ENCODE results near the gene BECN2. TPM values are rescaled to one million over a fixed set of nuclear protein-coding genes. Genes with fewer than 3 reads are reported as not detected.

Gene BECN2
- total and polyA plus RNA-seq, 2 donors (not counting 3 experiments of a cell fraction or from before 2014, with no cell fraction given) = not detected

GRCh38 chr1:241916196-241916595 is 41.4 kb upstream of the BECN2 start:
- Histone ChIP-seq H2AFZ (ENCODE audit: low read depth, low read length) (no peak overlapping the region), H4K20me1 (replicated peaks; ENCODE audit: control insufficient read depth, extremely low read depth, insufficient read depth, low read length) (no peaks in the 10 kb centered on the region), H3K27ac (ENCODE audit: insufficient read depth, low read depth, low read length) (no peak overlapping the region), H3K4me3 (replicated peaks in 1 of 3; ENCODE audit: insufficient read depth in 1 of 3, low read depth in 1 of 3, low read length in 3 of 3) (no peak overlapping the region), H3K9me1 (replicated peaks; ENCODE audit: control insufficient read depth, extremely low read depth, insufficient read depth, low read length) (no peaks in the 10 kb centered on the region), H3K9me3 (replicated peaks; ENCODE audit: control insufficient read depth, insufficient read depth, low read length) (no peaks in the 10 kb centered on the region), H3K27me3 (ENCODE audit: control insufficient read depth in 2 of 2, insufficient read depth in 2 of 2, low read length in 2 of 2) (no peaks in the 10 kb centered on the region), H3K79me2 (ENCODE audit: control insufficient read depth, insufficient read depth, low read length) (no peaks in the 10 kb centered on the region), H3K36me3 (ENCODE audit: control insufficient read depth in 2 of 2, extremely low read depth in 1 of 2, insufficient read depth in 2 of 2, low read length in 2 of 2) (no peaks in the 10 kb centered on the region), H3K9ac (replicated peaks; ENCODE audit: extremely low read depth, insufficient read depth, low read length) (no peak overlapping the region), H3K4me1 (ENCODE audit: control insufficient read depth, extremely low read depth, insufficient read depth, low read length) (no peaks in the 10 kb centered on the region), H3K4me2 (ENCODE audit: insufficient read depth, low read length) (no peak overlapping the region)
- intact Hi-C loops (cut with micrococcal nuclease) (no loop called here), dilution Hi-C loops (cut with MboI; ENCODE audit: extremely low pct_ligation_motif_present, low sequenced_read_pairs) (no loop called here)
- BruUV-seq (replicated peaks) = no TSS peak
- no peak for FAIRE-seq
- DNase-seq (ENCODE audit: low read depth, low spot score) = no peak
- CTCF ChIA-PET = no interaction called here
- POLR2A ChIA-PET = no interaction called here
- TF ChIP-seq JUN (IDR thresholded peaks at IDR 0.05; ENCODE audit: borderline replicate concordance, insufficient read depth, insufficient read length, low read depth) = no peak

GRCh38 chr1:241917487-241917886 is 40.1 kb upstream of the BECN2 start:
- H3K4me3 ChIP-seq (replicated peaks in 1 of 3; ENCODE audit: insufficient read depth in 1 of 3, low read depth in 1 of 3, low read length in 3 of 3) = no peak overlapping the region
- dilution Hi-C loops (cut with MboI; ENCODE audit: extremely low pct_ligation_motif_present, low sequenced_read_pairs) = no loop called here
- CTCF ChIA-PET = interaction anchor here (0.9 kb wide), 1 partner anchor 306 kb away, joined by 3 read pairs; no protein-coding TSS in a partner anchor
- intact Hi-C loops (cut with micrococcal nuclease) = no loop called here
- BruUV-seq (replicated peaks) = no TSS peak
- no peaks in the 10 kb centered on the region for H3K36me3 ChIP-seq (ENCODE audit: control insufficient read depth in 2 of 2, extremely low read depth in 1 of 2, insufficient read depth in 2 of 2, low read length in 2 of 2)
- H3K27me3 ChIP-seq (ENCODE audit: control insufficient read depth in 2 of 2, insufficient read depth in 2 of 2, low read length in 2 of 2) = no peaks in the 10 kb centered on the region
- no peaks in the 10 kb centered on the region for H3K4me1 ChIP-seq (ENCODE audit: control insufficient read depth, extremely low read depth, insufficient read depth, low read length)
- H3K9me3 ChIP-seq (replicated peaks; ENCODE audit: control insufficient read depth, insufficient read depth, low read length) = no peaks in the 10 kb centered on the region
- no peak overlapping the region for H3K27ac ChIP-seq (ENCODE audit: insufficient read depth, low read depth, low read length)
- no peaks in the 10 kb centered on the region for H4K20me1 ChIP-seq (replicated peaks; ENCODE audit: control insufficient read depth, extremely low read depth, insufficient read depth, low read length)
- POLR2A ChIA-PET = no interaction called here
- no peak for TF ChIP-seq MAX (IDR thresholded peaks at IDR 0.05; ENCODE audit: insufficient read depth, insufficient read length)
- FAIRE-seq (no peak), DNase-seq (ENCODE audit: low read depth, low spot score) (no peak)
- H3K9ac ChIP-seq (replicated peaks; ENCODE audit: extremely low read depth, insufficient read depth, low read length) = no peak overlapping the region
- no peaks in the 10 kb centered on the region for H3K9me1 ChIP-seq (replicated peaks; ENCODE audit: control insufficient read depth, extremely low read depth, insufficient read depth, low read length)
- no peak overlapping the region for H2AFZ ChIP-seq (ENCODE audit: low read depth, low read length)
- no peak overlapping the region for H3K4me2 ChIP-seq (ENCODE audit: insufficient read depth, low read length)
- no peaks in the 10 kb centered on the region for H3K79me2 ChIP-seq (ENCODE audit: control insufficient read depth, insufficient read depth, low read length)
